Transverse colon (tissue), 4 donors: ENCODE measurements around the gene MCF2L2.

ENCODE experiments used
- EP300 ChIP-seq: sonication (generic); formaldehyde crosslinking; IDR thresholded peaks from one replicate; pipeline ENCODE4 v1.6.1; 2017; ENCODE audit warnings: antibody characterized with exemption, low read depth
- POLR2AphosphoS5 ChIP-seq, 3 donors: sonication (generic); formaldehyde crosslinking; IDR thresholded peaks; one replicate each; pipeline ENCODE4 v1.6.1; 2016; ENCODE audit warnings: antibody characterized with exemption in 3 of 3
- TF ChIP-seq, protein P1 (sequence below), 5 experiments: fragments of 200-600 bp in 3 of 5; fragments of 450-650 bp in 2 of 5; sonication (generic) in 3 of 5; IDR thresholded peaks; 1 replicate in 2 of 5; 2 replicates in 3 of 5; pipeline ENCODE4 v1.5.1; 2016 to 2017; ENCODE audit warnings: antibody characterized with exemption in 5 of 5, inconsistent platforms in 3 of 5, mild to moderate bottlenecking in 2 of 5, moderate library complexity in 1 of 5

DNA sequence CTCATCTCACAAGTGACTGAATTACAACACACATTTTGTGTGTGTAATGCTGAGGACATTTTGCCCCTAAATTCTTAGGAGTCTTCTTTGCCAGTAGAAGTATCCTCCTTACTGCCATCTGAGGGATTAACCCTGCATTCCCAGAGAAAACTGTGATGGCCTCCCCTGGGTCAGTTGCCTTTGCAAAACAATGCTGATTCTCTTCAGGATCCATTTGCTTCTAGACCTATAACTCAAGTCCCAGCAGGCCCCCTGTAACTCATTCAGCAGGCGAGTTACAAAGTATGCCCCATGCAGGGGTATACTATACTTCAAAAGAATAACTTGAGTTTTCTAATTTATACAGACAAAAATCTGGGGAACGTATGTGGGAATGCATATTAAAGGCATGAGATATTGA, 6.6 kb upstream of the MCF2L2 start:
- TF ChIP-seq, protein P1, sequence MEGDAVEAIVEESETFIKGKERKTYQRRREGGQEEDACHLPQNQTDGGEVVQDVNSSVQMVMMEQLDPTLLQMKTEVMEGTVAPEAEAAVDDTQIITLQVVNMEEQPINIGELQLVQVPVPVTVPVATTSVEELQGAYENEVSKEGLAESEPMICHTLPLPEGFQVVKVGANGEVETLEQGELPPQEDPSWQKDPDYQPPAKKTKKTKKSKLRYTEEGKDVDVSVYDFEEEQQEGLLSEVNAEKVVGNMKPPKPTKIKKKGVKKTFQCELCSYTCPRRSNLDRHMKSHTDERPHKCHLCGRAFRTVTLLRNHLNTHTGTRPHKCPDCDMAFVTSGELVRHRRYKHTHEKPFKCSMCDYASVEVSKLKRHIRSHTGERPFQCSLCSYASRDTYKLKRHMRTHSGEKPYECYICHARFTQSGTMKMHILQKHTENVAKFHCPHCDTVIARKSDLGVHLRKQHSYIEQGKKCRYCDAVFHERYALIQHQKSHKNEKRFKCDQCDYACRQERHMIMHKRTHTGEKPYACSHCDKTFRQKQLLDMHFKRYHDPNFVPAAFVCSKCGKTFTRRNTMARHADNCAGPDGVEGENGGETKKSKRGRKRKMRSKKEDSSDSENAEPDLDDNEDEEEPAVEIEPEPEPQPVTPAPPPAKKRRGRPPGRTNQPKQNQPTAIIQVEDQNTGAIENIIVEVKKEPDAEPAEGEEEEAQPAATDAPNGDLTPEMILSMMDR (IDR thresholded peaks at IDR 0.05) = no peak
- no peak for TF ChIP-seq POLR2AphosphoS5 (IDR thresholded peaks at IDR 0.05)
- TF ChIP-seq EP300 = no peak
